Subcutaneous abdominal adipose tissue (tissue), 5 donors: ENCODE measurements around the gene ASB1.

Source experiments
- H3K27ac ChIP-seq: one replicate; pipeline ENCODE4 v1.7.0; 2013; ENCODE audit warnings: low read depth, mild to moderate bottlenecking, inconsistent platforms, low read length, moderate library complexity
- H3K27me3 ChIP-seq, 5 donors: one replicate each; pipeline ENCODE4 v1.7.0; 2013; ENCODE audit warnings: low read length in 5 of 5, inconsistent platforms in 1 of 5; ENCODE audit not compliant: control insufficient read depth in 5 of 5, insufficient read depth in 4 of 5
- H3K36me3 ChIP-seq, 5 donors: one replicate each; pipeline ENCODE4 v1.7.0; 2013; ENCODE audit warnings: low read length in 5 of 5; ENCODE audit not compliant: control insufficient read depth in 5 of 5, insufficient read depth in 5 of 5
- H3K4me1 ChIP-seq, 5 donors: one replicate each; pipeline ENCODE4 v1.7.0; 2013; ENCODE audit warnings: low read length in 5 of 5, mild to moderate bottlenecking in 3 of 5, moderate library complexity in 1 of 5; ENCODE audit not compliant: control insufficient read depth in 5 of 5, insufficient read depth in 5 of 5
- H3K4me3 ChIP-seq, 5 donors: one replicate each; pipeline ENCODE4 v1.7.0; 2013; ENCODE audit warnings: low read length in 5 of 5, low read depth in 1 of 5
- H3K9ac ChIP-seq, 5 donors: one replicate each; pipeline ENCODE4 v1.7.0; 2013; ENCODE audit warnings: low read length in 5 of 5, mild to moderate bottlenecking in 4 of 5, moderate library complexity in 3 of 5
- H3K9me3 ChIP-seq, 5 donors: one replicate each; pipeline ENCODE4 v1.7.0; 2013; ENCODE audit warnings: low read length in 5 of 5; ENCODE audit not compliant: control insufficient read depth in 5 of 5
- donor health status: healthy.
- donor health status: healthy.
- donor health status: healthy.
- donor health status: healthy.
- donor health status: healthy.

The ASB1 gene

DNA sequence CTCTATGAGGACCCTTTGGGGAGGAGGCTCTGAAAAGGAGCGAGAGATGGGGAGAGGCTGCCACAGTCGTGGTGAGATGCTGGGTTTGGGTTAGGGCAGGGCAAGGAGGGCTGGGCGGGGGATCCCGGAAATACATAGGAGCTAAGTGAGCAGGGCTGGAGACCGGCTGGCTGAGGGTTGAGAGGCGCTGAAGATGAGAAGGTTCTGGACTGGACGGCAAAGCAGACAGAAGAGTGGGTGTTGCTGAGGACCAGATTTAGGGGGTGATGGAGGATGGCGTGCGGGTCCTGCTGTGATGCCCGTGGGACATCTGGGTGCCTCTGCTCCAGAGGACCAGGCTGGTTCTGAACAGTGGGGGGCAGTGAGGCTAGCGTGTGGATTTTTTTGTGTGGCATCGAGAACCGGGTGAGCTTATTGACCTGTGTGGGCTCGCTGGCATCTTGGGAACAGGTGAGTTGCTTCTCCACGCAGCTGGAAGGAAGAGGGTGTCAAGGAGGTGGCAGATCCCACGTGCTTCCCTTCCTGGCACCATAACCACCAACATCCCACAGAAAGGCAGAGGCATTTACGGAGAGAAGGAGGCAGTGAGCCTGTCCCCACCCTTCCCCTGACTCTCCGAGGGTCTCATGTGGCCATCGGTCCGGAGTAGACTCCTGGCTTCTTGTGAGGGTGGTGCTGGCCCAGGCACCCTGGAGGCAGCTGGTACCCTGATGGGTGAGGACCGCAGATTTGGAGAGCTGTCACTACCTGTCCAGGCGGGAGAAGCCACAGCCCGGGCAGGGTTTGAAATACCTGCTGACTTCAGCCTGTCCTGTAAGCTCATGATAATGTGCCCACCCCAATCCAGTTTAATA is 70.3 kb downstream of the ASB1 start:
- Histone ChIP-seq H3K4me3 (no peak overlapping the region), H3K27ac (no peak overlapping the region), H3K9ac (no peak overlapping the region)

DNA sequence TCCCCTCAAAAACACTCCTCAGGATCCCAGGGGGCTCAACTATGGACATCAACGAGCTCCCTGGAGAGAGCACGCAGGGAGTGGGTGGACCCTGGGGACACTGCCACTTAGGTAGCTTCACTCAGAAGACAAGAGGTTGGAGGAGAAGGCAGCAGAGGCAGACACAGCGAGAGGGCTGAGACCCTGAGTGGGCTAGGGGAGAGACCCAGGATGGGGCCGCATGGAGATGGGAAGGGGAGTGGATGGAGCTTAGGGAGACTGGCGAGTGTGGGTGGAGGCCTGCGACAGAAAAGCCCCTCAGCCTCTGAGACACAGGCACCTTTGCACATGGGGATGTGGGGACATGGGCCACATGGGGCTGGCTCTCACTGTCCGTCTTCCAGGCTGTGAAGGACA is 70.9 kb downstream of the ASB1 start:
- H3K9me3 ChIP-seq: no peaks in the 10 kb centered on the region
- H3K4me3 ChIP-seq: no peak overlapping the region
- peaks cover 2 to 15% (median 7%) of the 10 kb centered on the region in 5 donors for H3K27me3 ChIP-seq
- H3K9ac ChIP-seq: no peak overlapping the region
- no peaks in the 10 kb centered on the region for H3K4me1 ChIP-seq
- no peaks in the 10 kb centered on the region for H3K36me3 ChIP-seq
- no peak overlapping the region for H3K27ac ChIP-seq

More for the DNA sequence above, 70.3 kb downstream of the ASB1 start:
- Histone ChIP-seq H3K9me3 (no peaks in the 10 kb centered on the region), H3K4me1 (no peaks in the 10 kb centered on the region), H3K36me3 (no peaks in the 10 kb centered on the region), H3K27me3 (peaks cover 2 to 15% (median 7%) of the 10 kb centered on the region in 5 donors)

DNA sequence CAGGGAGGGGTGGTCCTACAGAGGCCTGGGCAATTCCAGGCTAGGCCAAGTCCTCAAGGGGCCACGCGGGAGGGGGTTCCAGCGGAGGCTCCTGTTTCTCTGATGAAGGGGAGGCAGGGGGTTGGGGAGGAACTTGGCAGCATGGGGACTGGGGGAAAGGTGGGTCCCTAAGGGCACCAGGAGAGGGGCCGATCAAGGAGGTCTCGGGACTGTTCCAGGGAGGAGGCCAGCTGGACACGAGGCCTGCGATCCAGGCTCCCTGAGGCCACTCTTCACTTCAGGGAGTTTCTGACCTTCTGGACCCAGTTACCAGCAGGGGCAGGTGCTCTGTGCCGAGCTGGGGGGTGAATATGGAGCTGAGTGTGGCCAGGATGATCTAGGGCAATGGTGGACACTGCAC is 71.5 kb downstream of the ASB1 start:
- Histone ChIP-seq H3K9ac (no peak overlapping the region), H3K36me3 (no peaks in the 10 kb centered on the region), H3K4me1 (no peaks in the 10 kb centered on the region), H3K27ac (no peak overlapping the region), H3K9me3 (no peaks in the 10 kb centered on the region), H3K4me3 (no peak overlapping the region), H3K27me3 (peaks cover 2 to 15% (median 7%) of the 10 kb centered on the region in 5 donors)

DNA sequence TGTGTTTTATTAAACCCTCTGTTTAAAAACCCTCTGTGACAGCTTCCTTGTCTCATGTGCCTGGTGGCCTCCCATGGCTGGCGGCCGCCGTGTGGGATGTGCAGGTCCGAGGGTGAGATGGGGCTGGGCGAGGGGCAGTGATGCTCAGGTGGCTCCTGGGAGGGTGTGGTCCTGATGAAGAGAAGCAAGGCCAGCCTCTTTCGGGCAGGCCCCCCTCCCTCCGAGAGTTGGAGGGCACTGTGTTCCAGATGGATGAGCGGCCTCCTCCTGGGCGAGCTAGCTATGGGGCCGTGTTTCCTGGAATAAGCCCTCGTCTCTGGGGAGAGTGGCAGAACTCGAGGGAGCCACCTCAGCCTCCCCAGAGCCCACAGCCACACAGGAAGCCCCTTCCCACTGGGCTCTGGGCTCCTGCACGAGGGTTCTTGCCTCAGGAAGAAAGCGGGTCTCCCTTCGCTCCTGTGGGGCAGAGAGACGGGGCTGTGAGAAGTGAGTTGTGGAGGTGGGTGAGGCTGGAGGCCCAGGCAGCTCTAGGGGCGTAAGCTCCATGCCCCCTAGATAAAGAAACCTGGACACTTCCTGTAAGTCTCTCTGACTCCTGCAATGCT is 72.1 kb downstream of the ASB1 start:
- no peaks in the 10 kb centered on the region for H3K9me3 ChIP-seq
- no peak overlapping the region for H3K9ac ChIP-seq
- peaks cover 2 to 15% (median 7%) of the 10 kb centered on the region in 5 donors for H3K27me3 ChIP-seq
- no peaks in the 10 kb centered on the region for H3K4me1 ChIP-seq
- no peak overlapping the region for H3K4me3 ChIP-seq
- no peaks in the 10 kb centered on the region for H3K36me3 ChIP-seq
- H3K27ac ChIP-seq: no peak overlapping the region

DNA sequence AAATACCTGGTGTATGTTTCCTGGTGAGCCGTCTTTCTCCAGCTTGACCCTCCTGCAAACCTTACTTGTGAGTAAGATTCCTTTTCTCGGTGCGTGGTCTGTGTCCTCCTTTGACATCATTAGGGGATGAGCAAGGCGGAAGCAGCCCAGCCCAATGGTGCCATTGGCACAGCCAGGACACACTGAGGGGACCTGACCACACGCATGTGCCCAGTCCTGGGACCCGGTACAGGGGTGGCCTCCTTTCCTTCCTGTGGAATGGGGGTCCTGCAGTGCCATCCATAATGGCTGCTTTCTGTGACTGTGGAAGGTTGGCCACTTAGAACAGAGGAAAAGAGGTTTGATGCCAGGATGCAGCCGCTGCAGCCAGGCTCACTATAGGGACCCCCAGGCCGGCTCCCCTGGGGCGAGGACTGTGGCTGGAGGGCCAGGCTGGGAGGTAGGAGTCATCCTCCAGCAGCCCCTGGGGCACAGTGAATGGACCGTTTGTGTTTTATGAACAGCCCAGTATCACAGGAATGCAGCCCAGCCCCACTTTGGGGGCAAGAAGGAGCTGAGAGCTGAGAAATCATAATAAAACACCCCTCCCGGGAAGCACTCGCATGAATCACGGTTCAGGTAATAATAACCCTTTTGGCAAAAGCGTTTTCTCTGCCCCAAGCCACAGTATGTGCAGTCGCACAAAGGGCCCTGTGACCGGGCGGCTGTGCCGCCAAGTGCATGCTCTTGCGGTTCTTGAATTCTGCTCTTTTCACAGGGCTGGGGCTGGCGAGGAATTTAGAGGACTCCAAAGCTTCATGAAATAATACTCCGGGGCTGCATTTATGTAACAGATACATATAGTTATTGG is 73.2 kb downstream of the ASB1 start:
- Histone ChIP-seq H3K36me3 (no peaks in the 10 kb centered on the region), H3K9ac (no peak overlapping the region), H3K27me3 (peaks cover 0 to 9% (median 2%) of the 10 kb centered on the region in 5 donors), H3K27ac (no peak overlapping the region), H3K4me1 (no peaks in the 10 kb centered on the region), H3K9me3 (no peaks in the 10 kb centered on the region), H3K4me3 (no peak overlapping the region)

DNA sequence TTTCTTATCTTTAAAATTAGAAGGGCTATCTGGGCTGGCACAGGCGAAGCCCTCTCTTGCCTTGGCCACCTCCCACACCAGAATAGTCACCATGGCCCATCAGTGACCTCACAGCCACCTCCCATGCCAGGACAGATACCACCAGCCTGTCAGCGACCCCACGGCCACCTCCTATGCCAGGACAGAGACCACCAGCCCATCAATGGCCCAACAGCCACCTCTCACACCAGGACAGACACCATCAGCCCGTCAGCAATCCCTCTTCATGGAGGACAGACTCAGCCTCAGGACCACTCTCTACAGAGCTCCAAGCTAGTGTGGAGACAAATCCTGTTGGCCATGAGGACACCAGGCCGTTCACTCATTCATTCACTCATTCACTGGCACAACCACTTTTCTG is 74.6 kb downstream of the ASB1 start:
- H3K9ac ChIP-seq: no peak overlapping the region

More for the DNA sequence above, 74.6 kb downstream of the ASB1 start:
- Histone ChIP-seq H3K4me1 (no peaks in the 10 kb centered on the region), H3K36me3 (no peaks in the 10 kb centered on the region), H3K27ac (no peak overlapping the region), H3K4me3 (no peak overlapping the region), H3K9me3 (no peaks in the 10 kb centered on the region), H3K27me3 (peaks cover 0 to 9% (median 3%) of the 10 kb centered on the region in 5 donors)
